Measurements from ENCODE around the gene TLX3. TPM values are rescaled to one million over a fixed set of nuclear protein-coding genes. Genes with fewer than 3 reads are reported as not detected.

TLX3 gene
- total RNA-seq, 1 experiment from 2014 or later, result not detected

DNA sequence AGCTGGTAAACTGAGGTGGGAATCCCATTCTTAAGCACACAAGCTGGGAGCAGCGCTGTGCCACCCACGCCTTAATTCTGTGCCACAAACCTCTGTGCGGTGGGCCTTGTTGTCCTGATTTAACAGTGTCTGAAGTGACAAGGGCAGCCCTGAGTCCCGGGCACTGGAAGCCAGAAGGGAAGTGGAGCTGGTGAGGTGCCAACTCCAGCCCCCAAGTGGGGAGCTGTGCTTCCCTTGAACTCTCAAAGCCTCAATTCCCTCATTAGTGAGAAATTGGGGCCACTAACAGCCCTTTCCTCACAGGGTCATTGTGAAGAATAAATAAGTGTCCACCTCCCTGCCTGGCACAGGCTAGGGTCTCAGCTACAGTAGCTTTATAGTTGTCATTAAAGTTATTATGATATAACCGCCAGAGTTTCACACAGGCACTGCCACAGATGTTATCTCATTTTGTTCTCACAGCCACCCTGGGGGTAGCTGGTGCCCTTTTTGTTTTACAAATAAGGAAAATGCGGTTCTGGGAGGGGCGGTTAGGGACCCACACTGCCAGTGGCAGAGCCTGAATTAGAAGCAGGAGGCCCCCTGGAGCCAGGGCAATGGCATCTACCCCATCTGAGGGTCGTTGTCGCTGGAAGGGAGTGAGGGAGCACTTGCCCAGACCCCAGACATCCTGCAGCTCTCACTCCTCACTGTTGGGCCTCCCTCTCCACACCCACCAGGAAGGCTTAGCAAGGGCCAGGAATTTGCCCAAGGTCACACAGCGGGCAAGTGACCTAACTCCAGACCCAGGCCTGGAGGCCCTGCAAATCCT is 2.1 kb upstream of the TLX3 start:
- no peaks in the 10 kb centered on the region for H3K9me2 ChIP-seq (ENCODE audit: insufficient read depth)
- no peak overlapping the region for H3K4me2 ChIP-seq
- no peak for TF ChIP-seq EZH2 (IDR thresholded peaks at IDR 0.05; ENCODE audit: low read depth)
- TF ChIP-seq CTCF (conservative IDR thresholded peaks at IDR 0.05), result no peak
- ChIA-PET POLR2A (ENCODE audit: unreplicated experiment) (interaction anchor here (0.6 kb wide), 1 partner anchor 1164 kb away, joined by 19 read pairs; no protein-coding TSS in a partner anchor), CTCF (interaction anchor here (0.6 kb wide), 1 partner anchor 25 kb away, joined by 3 read pairs; no protein-coding TSS in a partner anchor)
- no peaks in the 10 kb centered on the region for H4K20me1 ChIP-seq (ENCODE audit: insufficient read depth)
- H3K27ac ChIP-seq, result no peak overlapping the region
- no peaks in the 10 kb centered on the region for H3K9me3 ChIP-seq (ENCODE audit: insufficient read depth, low read depth)
- no peak overlapping the region for H2AFZ ChIP-seq
- H3K27me3 ChIP-seq (ENCODE audit: insufficient read depth, low read depth), result no peaks in the 10 kb centered on the region
- H3K4me3 ChIP-seq, result no peak overlapping the region
- no TSS peak for BruUV-seq (replicated peaks)
- H3F3A ChIP-seq (ENCODE audit: insufficient read depth, low read depth), result no peaks in the 10 kb centered on the region
- intact Hi-C loops (cut with micrococcal nuclease; ENCODE audit: unreplicated experiment), result no loop called here
- no peaks in the 10 kb centered on the region for H3K4me1 ChIP-seq (replicated peaks; ENCODE audit: insufficient read depth)
- H3K36me3 ChIP-seq (ENCODE audit: low read depth), result no peaks in the 10 kb centered on the region
- no peaks in the 10 kb centered on the region for H3K79me2 ChIP-seq (ENCODE audit: low read depth)
- no peak for DNase-seq

DNA sequence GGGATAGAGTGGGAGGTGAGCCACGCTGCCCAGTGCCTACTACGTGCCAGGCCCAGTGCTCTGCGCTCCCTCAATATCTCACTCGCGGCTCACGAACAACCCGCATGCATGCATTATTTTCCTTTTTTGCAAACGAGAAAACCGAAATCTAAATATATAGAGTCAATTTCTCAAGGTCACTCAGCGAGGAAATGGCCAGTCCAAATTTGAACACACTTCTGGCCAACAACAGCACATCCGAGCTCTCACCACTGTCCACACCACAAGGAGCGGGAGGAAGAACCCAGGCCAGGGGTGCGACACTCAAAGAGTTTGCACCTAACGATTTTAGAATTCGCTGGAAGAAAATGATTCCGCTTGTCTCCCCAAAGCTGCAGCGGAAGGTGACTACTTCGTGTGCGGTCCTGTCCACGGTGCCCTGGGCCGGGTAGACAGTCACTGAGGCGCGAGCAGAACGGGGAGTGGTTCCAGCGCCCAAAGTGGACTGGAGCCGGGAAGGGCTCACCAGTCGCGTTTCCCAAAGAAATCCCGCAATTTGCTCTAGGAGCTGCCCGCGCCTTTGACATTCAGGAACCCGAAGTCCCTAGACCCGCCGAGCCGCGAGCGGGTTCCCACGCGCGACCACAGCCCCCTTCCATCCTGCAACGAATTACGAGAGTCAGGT is 1.1 kb upstream of the TLX3 start:
- POLR2A ChIA-PET (ENCODE audit: unreplicated experiment), result no interaction called here
- intact Hi-C loops (cut with micrococcal nuclease; ENCODE audit: unreplicated experiment), result no loop called here
- Histone ChIP-seq H2AFZ (no peak overlapping the region), H3K9me2 (ENCODE audit: insufficient read depth) (no peaks in the 10 kb centered on the region), H3K27ac (no peak overlapping the region), H3K4me3 (no peak overlapping the region), H3F3A (ENCODE audit: insufficient read depth, low read depth) (no peaks in the 10 kb centered on the region), H3K9me3 (ENCODE audit: insufficient read depth, low read depth) (no peaks in the 10 kb centered on the region), H3K4me1 (replicated peaks; ENCODE audit: insufficient read depth) (no peaks in the 10 kb centered on the region), H3K79me2 (ENCODE audit: low read depth) (no peaks in the 10 kb centered on the region), H4K20me1 (ENCODE audit: insufficient read depth) (no peaks in the 10 kb centered on the region), H3K4me2 (no peak overlapping the region), H3K27me3 (ENCODE audit: insufficient read depth, low read depth) (peaks cover 6% of the 10 kb centered on the region; the same call in 1 of the 2 replicates), H3K36me3 (ENCODE audit: low read depth) (no peaks in the 10 kb centered on the region)
- TF ChIP-seq CTCF (conservative IDR thresholded peaks at IDR 0.05), result no peak
- TF ChIP-seq EZH2 (IDR thresholded peaks at IDR 0.05; ENCODE audit: low read depth), result no peak
- DNase-seq, result no peak
- CTCF ChIA-PET, result interaction anchor here (0.5 kb wide), 1 partner anchor 17 kb away, joined by 15 read pairs; no protein-coding TSS in a partner anchor
- BruUV-seq (replicated peaks), result no TSS peak

GRCh38 chr5:171309276-171310211 is 496 bp downstream of the TLX3 start:
- ChIA-PET POLR2A (ENCODE audit: unreplicated experiment) (no interaction called here), CTCF (no interaction called here)
- Histone ChIP-seq H3K27ac (no peak overlapping the region), H4K20me1 (ENCODE audit: insufficient read depth) (no peaks in the 10 kb centered on the region), H3K79me2 (ENCODE audit: low read depth) (no peaks in the 10 kb centered on the region), H2AFZ (no peak overlapping the region), H3K9me2 (ENCODE audit: insufficient read depth) (no peaks in the 10 kb centered on the region), H3K4me2 (no peak overlapping the region), H3K9me3 (ENCODE audit: insufficient read depth, low read depth) (no peaks in the 10 kb centered on the region), H3K36me3 (ENCODE audit: low read depth) (no peaks in the 10 kb centered on the region), H3K4me1 (replicated peaks; ENCODE audit: insufficient read depth) (no peaks in the 10 kb centered on the region), H3K4me3 (no peak overlapping the region), H3F3A (ENCODE audit: insufficient read depth, low read depth) (no peaks in the 10 kb centered on the region), H3K27me3 (ENCODE audit: insufficient read depth, low read depth) (peaks cover 8% of the 10 kb centered on the region; the same call in 1 of the 2 replicates)
- no peak for DNase-seq
- intact Hi-C loops (cut with micrococcal nuclease; ENCODE audit: unreplicated experiment), result no loop called here
- no TSS peak for BruUV-seq (replicated peaks)
- TF ChIP-seq CTCF (conservative IDR thresholded peaks at IDR 0.05) (no peak), EZH2 (IDR thresholded peaks at IDR 0.05; ENCODE audit: low read depth) (no peak)
